Neural crest cell (in vitro differentiated cells): ENCODE measurements around the gene GIMAP8. TPM values are rescaled to one million over a fixed set of nuclear protein-coding genes. Genes with fewer than 3 reads are reported as not detected.

ENCODE experiments used
- DNase-seq: peaks from one replicate; pipeline ENCODE4 v3.0.0; 2021; ENCODE audit warnings: low read depth, mixed read lengths, low spot score
- H3K27ac Mint-ChIP-seq: one replicate; pipeline ENCODE4 v1.8.0; 2021; ENCODE audit warnings: mild to moderate bottlenecking, mixed read lengths; ENCODE audit not compliant: unreplicated experiment
- H3K27me3 Mint-ChIP-seq: 2 replicates; pipeline ENCODE4 v1.8.0; 2021; ENCODE audit warnings: low read depth, mild to moderate bottlenecking, mixed read lengths
- H3K36me3 Mint-ChIP-seq: 2 replicates; pipeline ENCODE4 v1.8.0; 2021; ENCODE audit warnings: low read depth, mild to moderate bottlenecking, mixed read lengths
- H3K4me1 Mint-ChIP-seq: 2 replicates; pipeline ENCODE4 v1.8.0; 2021; ENCODE audit warnings: mixed read lengths
- H3K4me3 Mint-ChIP-seq: one replicate; pipeline ENCODE4 v1.8.0; 2021; ENCODE audit warnings: mild to moderate bottlenecking, mixed read lengths
- H3K9me3 Mint-ChIP-seq: 2 replicates; pipeline ENCODE4 v1.8.0; 2021; ENCODE audit warnings: mixed read lengths
- total RNA-seq: library from RNA; stranded (reverse); gene quantifications from 2 replicates; pipeline ENCODE4 v1.2.1, GENCODE V29; 2021
- TF ChIP-seq, protein P1 (sequence below): fragments of 200-600 bp; sonication (generic); conservative IDR thresholded peaks from 2 replicates; pipeline ENCODE4 v1.5.0; 2021; ENCODE audit warnings: antibody characterized with exemption, mild to moderate bottlenecking

GIMAP8 gene
- total RNA-seq, 1 donor from 2014 or later, result not detected

DNA sequence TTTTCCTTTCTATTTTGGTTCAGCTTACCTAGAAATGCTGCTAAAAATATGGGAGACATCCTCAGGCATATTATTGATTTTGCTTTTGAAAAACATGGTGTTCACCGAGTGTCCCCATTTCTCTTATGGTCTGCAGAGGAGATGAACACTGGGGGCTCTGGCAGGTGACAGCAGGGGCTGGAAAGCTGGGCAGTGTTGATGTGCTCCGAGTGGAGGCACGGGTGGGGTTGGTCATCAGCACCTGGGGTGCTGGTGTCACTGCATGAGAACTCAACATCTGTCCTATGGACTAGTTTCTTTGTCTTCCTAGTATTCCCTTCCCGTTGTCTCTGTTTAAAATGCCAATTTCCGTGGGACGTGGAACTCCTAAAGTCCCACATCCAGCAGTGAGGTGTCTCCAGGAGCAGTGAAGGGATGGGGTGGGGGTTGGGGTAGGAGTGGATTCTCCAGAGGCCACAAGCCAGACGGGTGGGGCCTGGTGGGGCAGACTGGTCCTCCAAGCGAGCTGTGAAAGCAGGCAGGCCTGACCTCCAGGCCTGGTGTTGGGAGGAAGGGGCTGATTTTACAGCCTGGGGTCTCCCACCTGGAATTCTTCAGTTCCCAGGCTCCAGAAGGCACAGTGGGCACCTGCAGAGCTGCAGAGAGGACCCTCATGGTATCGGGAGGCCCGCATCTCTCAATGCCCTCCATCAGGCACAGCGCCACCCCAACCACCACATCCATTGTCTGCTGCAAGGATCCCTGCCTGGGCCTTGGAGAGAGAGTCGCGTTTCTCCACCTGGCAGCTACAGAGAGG lies 46.9 kb upstream of the GIMAP8 start:
- peak overlapping the region; percentile 78 for H3K4me3 Mint-ChIP-seq
- H3K9me3 Mint-ChIP-seq, result no peaks in the 10 kb centered on the region
- H3K27me3 Mint-ChIP-seq, result no peaks in the 10 kb centered on the region
- TF ChIP-seq, protein P1, sequence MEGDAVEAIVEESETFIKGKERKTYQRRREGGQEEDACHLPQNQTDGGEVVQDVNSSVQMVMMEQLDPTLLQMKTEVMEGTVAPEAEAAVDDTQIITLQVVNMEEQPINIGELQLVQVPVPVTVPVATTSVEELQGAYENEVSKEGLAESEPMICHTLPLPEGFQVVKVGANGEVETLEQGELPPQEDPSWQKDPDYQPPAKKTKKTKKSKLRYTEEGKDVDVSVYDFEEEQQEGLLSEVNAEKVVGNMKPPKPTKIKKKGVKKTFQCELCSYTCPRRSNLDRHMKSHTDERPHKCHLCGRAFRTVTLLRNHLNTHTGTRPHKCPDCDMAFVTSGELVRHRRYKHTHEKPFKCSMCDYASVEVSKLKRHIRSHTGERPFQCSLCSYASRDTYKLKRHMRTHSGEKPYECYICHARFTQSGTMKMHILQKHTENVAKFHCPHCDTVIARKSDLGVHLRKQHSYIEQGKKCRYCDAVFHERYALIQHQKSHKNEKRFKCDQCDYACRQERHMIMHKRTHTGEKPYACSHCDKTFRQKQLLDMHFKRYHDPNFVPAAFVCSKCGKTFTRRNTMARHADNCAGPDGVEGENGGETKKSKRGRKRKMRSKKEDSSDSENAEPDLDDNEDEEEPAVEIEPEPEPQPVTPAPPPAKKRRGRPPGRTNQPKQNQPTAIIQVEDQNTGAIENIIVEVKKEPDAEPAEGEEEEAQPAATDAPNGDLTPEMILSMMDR, result no peak
- H3K36me3 Mint-ChIP-seq, result peaks cover 3% of the 10 kb centered on the region
- H3K27ac Mint-ChIP-seq, result peak overlapping the region; percentile 91
- no peak for DNase-seq
- H3K4me1 Mint-ChIP-seq, result peaks cover 80% of the 10 kb centered on the region

DNA sequence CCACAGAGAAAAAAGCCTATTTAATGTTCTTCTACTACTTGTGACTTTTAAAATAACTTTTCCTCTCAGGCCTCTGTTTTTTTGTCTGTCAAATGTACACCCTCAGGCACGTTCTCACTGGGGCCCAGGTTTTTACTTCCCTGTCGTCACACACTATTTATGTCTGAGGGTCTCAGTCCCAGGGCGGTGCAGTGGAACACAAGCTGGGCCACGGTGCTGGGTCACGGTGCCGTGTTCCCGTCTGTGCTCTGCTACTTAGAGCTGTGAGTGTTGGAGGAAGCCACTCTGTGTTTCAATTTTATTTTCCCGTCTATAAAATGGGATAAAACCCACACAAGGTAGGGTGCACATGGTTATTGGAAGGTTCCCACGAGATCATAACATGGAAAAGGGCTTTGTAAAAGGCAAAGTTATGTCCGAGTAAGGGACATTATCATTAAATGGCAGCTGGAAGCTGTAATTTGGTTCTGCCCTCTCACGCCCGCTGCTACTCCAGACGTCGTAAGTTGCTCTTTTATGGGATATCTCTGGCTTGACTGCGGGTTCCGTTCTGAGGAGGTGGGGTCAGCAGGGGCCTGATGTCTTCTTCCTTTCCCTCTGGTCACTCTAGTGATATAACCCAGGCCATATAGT lies 46.1 kb upstream of the GIMAP8 start:
- no peaks in the 10 kb centered on the region for H3K9me3 Mint-ChIP-seq
- TF ChIP-seq, protein P1, result no peak
- peaks cover 78% of the 10 kb centered on the region for H3K4me1 Mint-ChIP-seq
- H3K36me3 Mint-ChIP-seq, result peaks cover 3% of the 10 kb centered on the region
- H3K27ac Mint-ChIP-seq, result peak overlapping the region; percentile 14
- H3K27me3 Mint-ChIP-seq, result no peaks in the 10 kb centered on the region
- H3K4me3 Mint-ChIP-seq, result peak overlapping the region; percentile 78
- no peak for DNase-seq

DNA sequence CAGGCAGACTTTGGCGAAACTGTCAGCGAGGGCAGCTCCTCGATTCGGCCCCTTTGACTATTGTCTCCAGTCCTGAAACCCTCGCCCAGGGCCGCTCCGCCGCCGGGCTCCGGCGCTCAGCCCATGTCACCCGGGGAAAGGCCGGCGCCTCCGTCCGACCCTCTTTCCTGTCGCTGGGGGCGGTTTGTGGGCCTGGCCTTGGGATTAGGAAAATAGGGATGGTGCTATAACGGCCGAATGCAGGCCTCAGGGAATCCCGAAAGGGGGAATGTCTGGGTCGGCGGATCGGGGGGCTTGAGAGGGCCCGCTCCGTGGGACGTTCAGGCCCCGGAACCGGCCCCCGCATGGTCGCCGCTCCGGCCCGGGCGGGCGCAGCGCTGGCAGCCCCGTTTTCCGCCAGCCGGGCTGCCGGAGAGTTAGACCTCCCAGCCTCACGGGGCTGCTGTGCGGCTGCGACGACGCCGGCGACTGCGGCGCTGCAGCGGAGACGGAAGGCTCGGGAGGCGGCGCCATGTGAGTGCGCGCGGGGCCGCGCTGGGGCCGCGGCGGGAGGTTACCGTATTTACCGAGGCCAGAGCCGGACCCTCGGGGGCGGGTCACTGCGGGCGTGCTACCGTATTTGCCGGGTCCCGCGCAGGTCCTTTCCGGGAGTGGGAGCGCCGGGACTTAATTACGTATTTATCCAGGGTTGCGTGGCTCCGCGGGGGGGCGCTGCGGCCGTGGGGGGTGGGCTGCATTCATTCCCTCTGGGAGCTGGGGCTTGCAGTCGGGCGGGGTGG lies 45.4 kb upstream of the GIMAP8 start:
- Mint-ChIP-seq H3K4me1 (peaks cover 71% of the 10 kb centered on the region), H3K27me3 (no peaks in the 10 kb centered on the region), H3K36me3 (peaks cover 3% of the 10 kb centered on the region), H3K4me3 (peak overlapping the region; percentile 96), H3K27ac (peak overlapping the region; percentile 95), H3K9me3 (no peaks in the 10 kb centered on the region)
- TF ChIP-seq, protein P1, result peak; percentile 11
- DNase-seq, result peak; percentile 88

DNA sequence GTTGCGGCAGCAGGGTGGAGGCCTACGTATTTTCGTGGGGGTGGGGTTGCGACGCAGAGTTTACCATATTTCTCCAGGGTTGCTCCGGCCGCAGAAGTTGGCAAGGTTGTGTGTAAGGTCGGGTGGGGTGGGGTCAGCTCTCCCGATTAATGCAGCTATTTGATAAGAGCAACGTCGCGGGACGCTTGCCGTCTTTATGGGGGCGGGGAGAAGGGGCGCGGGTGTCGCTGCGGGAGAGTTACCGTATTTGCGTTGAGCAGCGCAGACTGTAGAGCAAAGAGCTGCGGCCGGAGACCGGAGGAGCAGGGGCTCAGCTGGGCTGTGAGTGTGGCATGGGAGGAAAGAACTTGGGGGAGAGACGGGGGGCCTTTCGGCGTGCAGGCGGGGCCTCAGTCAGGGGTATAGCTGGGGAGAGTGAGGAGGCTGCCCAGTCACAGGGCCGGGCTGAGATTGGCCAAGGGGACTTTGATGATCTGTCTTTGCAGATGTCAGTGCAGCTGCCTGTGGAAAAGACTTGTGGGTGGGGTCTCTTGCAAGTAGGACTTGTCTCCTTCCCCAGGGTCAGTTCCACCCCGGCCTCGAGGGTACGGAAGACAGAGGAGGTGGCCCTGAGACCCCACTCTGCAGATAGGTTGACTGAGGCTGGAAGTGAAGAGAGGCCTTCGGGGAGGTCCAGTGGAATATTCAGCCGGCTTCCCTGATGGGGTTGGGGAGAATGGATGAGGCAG lies 44.7 kb upstream of the GIMAP8 start:
- Mint-ChIP-seq H3K4me1 (peaks cover 66% of the 10 kb centered on the region), H3K27me3 (no peaks in the 10 kb centered on the region), H3K27ac (peak overlapping the region; percentile 95), H3K36me3 (peaks cover 3% of the 10 kb centered on the region), H3K4me3 (peak overlapping the region; percentile 96), H3K9me3 (no peaks in the 10 kb centered on the region)
- DNase-seq, result peak; percentile 34
- TF ChIP-seq, protein P1, result no peak

DNA sequence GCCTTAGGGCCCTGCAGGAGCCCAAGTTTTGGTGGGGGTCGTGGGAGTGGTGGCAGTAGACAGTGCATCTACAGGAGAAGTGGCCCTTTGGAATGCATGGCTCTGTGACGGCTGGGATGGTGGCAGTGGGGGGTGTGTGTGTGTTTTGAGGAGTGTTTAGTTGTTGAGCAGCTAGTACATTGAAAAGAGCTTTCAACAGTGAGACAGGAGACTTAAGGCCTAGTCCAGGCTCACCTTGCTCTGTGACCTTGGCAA lies 44.2 kb upstream of the GIMAP8 start:
- TF ChIP-seq, protein P1, result no peak
- Mint-ChIP-seq H3K27ac (no peak overlapping the region), H3K4me1 (peaks cover 66% of the 10 kb centered on the region), H3K36me3 (peaks cover 3% of the 10 kb centered on the region), H3K27me3 (no peaks in the 10 kb centered on the region), H3K4me3 (peak overlapping the region; percentile 96), H3K9me3 (no peaks in the 10 kb centered on the region)
- no peak for DNase-seq
